Vagina (tissue), 2 donors: Measurements from ENCODE around the gene PCDHA1. TPM values are rescaled to one million over a fixed set of nuclear protein-coding genes. Genes with fewer than 3 reads are reported as not detected.
"Not testable (repeated sequence)": the region's sequence is repeated elsewhere in the genome, so short reads cannot be mapped to it uniquely, and the experiment has no call there.

ENCODE experiments used
- DNase-seq, 2 donors: peaks; one replicate each; pipeline ENCODE4 v3.0.0-alpha.2; 2017; ENCODE audit errors: extremely low spot score in 2 of 2
- H3K27ac ChIP-seq: fragments of 200-600 bp; sonication (generic); one replicate; pipeline ENCODE4 v1.5.1; 2019
- H3K27me3 ChIP-seq: fragments of 200-600 bp; sonication (generic); one replicate; pipeline ENCODE4 v1.5.1; 2019
- H3K36me3 ChIP-seq, 2 donors: fragments of 200-600 bp; sonication (generic); one replicate each; pipeline ENCODE4 v1.5.1; 2017 to 2019
- H3K4me1 ChIP-seq: fragments of 200-600 bp; sonication (generic); one replicate; pipeline ENCODE4 v1.5.1; 2019
- H3K4me3 ChIP-seq, 2 donors: fragments of 200-600 bp; sonication (generic); 1 replicate in 1 of 2; 2 replicates in 1 of 2; pipeline ENCODE4 v1.5.1; 2016 to 2019
- H3K9me3 ChIP-seq: fragments of 200-600 bp; sonication (generic); one replicate; pipeline ENCODE4 v1.5.1; 2019
- CTCF ChIP-seq, 3 experiments: fragments of 450-650 bp in 2 of 3; fragments of 200-600 bp in 1 of 3; sonication (generic) in 1 of 3; IDR thresholded peaks; one replicate each; pipeline ENCODE4 v1.5.1; 2017 to 2019; ENCODE audit warnings: antibody characterized with exemption in 3 of 3, mild to moderate bottlenecking in 2 of 3, moderate library complexity in 2 of 3
- POLR2A ChIP-seq, 2 donors: fragments of 450-650 bp; IDR thresholded peaks; one replicate each; pipeline ENCODE4 v1.6.1; 2017; ENCODE audit warnings: antibody characterized with exemption in 2 of 2, mild to moderate bottlenecking in 2 of 2, moderate library complexity in 2 of 2
- POLR2AphosphoS5 ChIP-seq, 2 donors: sonication (generic); formaldehyde crosslinking; IDR thresholded peaks; one replicate each; pipeline ENCODE4 v1.9.0; 2017; ENCODE audit warnings: antibody characterized with exemption in 2 of 2, mild to moderate bottlenecking in 2 of 2, low read depth in 1 of 2; ENCODE audit not compliant: insufficient read depth in 1 of 2
- intact Hi-C: fragments of 100-400 bp; cut with DNase I; formaldehyde crosslinking; loops from one replicate; pipeline ENCODE4 v1.15.1; 2023
- total RNA-seq: library from RNA; depleted of rRNA; stranded (reverse); fragments of >200 nt; gene quantifications from one replicate; pipeline ENCODE4 v1.2.3, GENCODE V29; 2016

PCDHA1 gene
- total RNA-seq, 1 donor from 2014 or later, result not detected

- H3K9me3 ChIP-seq, result peaks cover 6% of the 10 kb centered on the region
- no peak for DNase-seq
- peak within 1 kb of the TSS in 1 of 2 donors; percentile 19 for H3K4me3 ChIP-seq
- no peaks in the 10 kb centered on the region for H3K27me3 ChIP-seq
- intact Hi-C loops, result no loop called here
- TF ChIP-seq POLR2AphosphoS5 (IDR thresholded peaks at IDR 0.05; ENCODE audit: insufficient read depth in 1 of 2, low read depth in 1 of 2), result no peak
- TF ChIP-seq POLR2A (IDR thresholded peaks at IDR 0.05), result no peak
- no peak for TF ChIP-seq CTCF (IDR thresholded peaks at IDR 0.05)
- no peaks in the 10 kb centered on the region for H3K36me3 ChIP-seq
- H3K4me1 ChIP-seq, result no peaks in the 10 kb centered on the region
- no peak within 1 kb of the TSS for H3K27ac ChIP-seq
Measured at GRCh38 chr5:140794595-140795258, 8.8 kb downstream of the PCDHA1 start, which contains the start of gene PCDHA2. PCDHA2 (plus strand) TSS chr5:140794852.

GRCh38 chr5:140795259-140795641 is 9.3 kb downstream of the PCDHA1 start:
- DNase-seq, result no peak
- Histone ChIP-seq H3K9me3 (peaks cover 6% of the 10 kb centered on the region), H3K4me3 (peak overlapping the region in 1 of 2 donors; percentile 19), H3K36me3 (no peaks in the 10 kb centered on the region), H3K4me1 (no peaks in the 10 kb centered on the region), H3K27ac (no peak overlapping the region), H3K27me3 (no peaks in the 10 kb centered on the region)
- intact Hi-C loops, result no loop called here
- no peak for TF ChIP-seq POLR2A (IDR thresholded peaks at IDR 0.05)
- TF ChIP-seq CTCF (IDR thresholded peaks at IDR 0.05), result no peak
- no peak for TF ChIP-seq POLR2AphosphoS5 (IDR thresholded peaks at IDR 0.05; ENCODE audit: insufficient read depth in 1 of 2, low read depth in 1 of 2)

GRCh38 chr5:140796072-140796717 is 10.3 kb downstream of the PCDHA1 start:
- H3K36me3 ChIP-seq, H3K4me3 ChIP-seq, H3K27ac ChIP-seq, intact Hi-C loops, H3K4me1 ChIP-seq, DNase-seq, H3K9me3 ChIP-seq, H3K27me3 ChIP-seq: not testable (repeated sequence)

- Histone ChIP-seq H3K27me3 (no peaks in the 10 kb centered on the region), H3K4me3 (no peak overlapping the region), H3K36me3 (no peaks in the 10 kb centered on the region), H3K27ac (no peak overlapping the region), H3K4me1 (no peaks in the 10 kb centered on the region), H3K9me3 (peaks cover 6% of the 10 kb centered on the region)
- intact Hi-C loops, result no loop called here
- no peak for DNase-seq
- no peak for TF ChIP-seq POLR2AphosphoS5 (IDR thresholded peaks at IDR 0.05; ENCODE audit: insufficient read depth in 1 of 2, low read depth in 1 of 2)
- no peak for TF ChIP-seq CTCF (IDR thresholded peaks at IDR 0.05)
Measured at GRCh38 chr5:140796718-140797095, 10.8 kb downstream of the PCDHA1 start.

GRCh38 chr5:140800816-140801493 is 15.0 kb downstream of the PCDHA1 start, which contains the start of gene PCDHA3:
PCDHA3 (plus strand) TSS chr5:140801057.
- intact Hi-C loops, result no loop called here
- no peaks in the 10 kb centered on the region for H3K27me3 ChIP-seq
- no peak for TF ChIP-seq POLR2A (IDR thresholded peaks at IDR 0.05)
- no peak for TF ChIP-seq CTCF (IDR thresholded peaks at IDR 0.05)
- no peak for TF ChIP-seq POLR2AphosphoS5 (IDR thresholded peaks at IDR 0.05; ENCODE audit: insufficient read depth in 1 of 2, low read depth in 1 of 2)
- H3K4me3 ChIP-seq, result peak within 1 kb of the TSS; percentile 21 to 34
- peaks cover 13% of the 10 kb centered on the region for H3K9me3 ChIP-seq
- no peak for DNase-seq
- no peaks in the 10 kb centered on the region for H3K4me1 ChIP-seq
- H3K27ac ChIP-seq, result no peak within 1 kb of the TSS
- no peaks in the 10 kb centered on the region for H3K36me3 ChIP-seq
